Activated T-cell treated with anti-CD3 and anti-CD28 coated beads for 24 hours (primary cell): ENCODE results near the gene CSKMT.
"Not testable (repeated sequence)": the region's sequence is repeated elsewhere in the genome, so short reads cannot be mapped to it uniquely, and the experiment has no call there.

ENCODE experiments used
- DNase-seq: peaks from one replicate; pipeline ENCODE4 v3.0.0-alpha.2; 2020; ENCODE audit warnings: low read depth

CSKMT gene

DNA sequence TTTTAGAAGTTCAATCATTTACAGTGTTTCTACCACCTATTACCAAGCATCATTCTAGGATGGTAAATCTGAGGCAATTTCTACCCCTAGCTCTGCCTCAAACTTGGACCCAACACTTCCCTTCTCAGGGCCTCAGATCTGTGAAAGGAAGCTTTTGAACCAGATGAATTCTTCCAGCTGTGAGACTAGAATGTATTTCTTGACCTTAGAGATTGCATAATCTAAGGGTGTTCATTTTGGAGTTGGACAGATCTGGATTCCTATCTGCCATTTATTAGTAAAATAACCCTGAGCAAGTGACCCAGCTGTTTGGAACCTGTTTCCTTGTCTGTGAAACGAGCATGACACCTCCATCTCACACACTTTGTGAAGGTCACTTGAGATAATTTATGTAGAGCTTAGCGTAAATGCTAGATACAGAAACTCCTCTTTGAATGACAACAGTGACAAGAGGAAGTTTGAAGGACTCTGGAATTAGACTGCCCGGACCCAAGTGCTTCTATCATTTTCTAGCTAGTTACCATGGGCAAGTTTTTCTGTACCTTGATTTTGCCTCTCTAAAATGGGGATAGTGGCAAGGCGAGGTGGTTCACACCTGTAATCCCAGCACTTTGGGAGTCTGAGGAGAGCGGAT lies 8.2 kb upstream of the CSKMT start:
- no peak for DNase-seq

DNA sequence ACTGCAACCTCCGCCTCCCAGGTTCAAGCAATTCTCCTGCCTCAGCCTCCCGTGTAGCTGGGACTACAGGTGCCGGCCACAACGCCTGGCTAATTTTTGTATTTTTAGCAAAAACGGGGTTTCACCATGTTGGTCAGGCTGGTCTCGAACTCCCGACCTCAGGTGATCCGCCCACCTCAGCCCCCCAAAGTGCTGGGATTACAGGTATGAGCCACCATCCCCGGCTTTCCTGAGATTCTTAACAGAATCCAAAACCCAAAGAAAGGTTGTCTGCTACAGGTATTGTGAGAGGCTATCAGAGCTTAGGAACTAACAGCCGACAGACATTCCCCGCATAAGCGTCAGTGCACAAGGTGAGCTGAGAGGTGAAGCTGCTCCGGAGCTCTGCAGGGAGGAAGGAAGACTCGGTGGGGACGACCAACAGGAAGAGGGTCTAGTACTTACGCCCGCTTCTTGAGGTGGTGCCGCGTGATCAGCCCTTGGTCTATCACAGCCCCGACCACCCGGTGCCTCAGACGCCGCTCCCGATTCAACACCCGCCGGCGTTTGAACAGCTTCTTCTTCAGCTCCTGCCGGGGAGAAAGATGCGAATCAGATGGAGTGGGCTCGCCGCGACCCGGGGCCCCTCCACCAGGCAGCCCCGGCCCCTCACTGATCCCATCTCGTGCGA lies 572 bp upstream of the CSKMT start:
- peak; percentile 44 for DNase-seq

DNA sequence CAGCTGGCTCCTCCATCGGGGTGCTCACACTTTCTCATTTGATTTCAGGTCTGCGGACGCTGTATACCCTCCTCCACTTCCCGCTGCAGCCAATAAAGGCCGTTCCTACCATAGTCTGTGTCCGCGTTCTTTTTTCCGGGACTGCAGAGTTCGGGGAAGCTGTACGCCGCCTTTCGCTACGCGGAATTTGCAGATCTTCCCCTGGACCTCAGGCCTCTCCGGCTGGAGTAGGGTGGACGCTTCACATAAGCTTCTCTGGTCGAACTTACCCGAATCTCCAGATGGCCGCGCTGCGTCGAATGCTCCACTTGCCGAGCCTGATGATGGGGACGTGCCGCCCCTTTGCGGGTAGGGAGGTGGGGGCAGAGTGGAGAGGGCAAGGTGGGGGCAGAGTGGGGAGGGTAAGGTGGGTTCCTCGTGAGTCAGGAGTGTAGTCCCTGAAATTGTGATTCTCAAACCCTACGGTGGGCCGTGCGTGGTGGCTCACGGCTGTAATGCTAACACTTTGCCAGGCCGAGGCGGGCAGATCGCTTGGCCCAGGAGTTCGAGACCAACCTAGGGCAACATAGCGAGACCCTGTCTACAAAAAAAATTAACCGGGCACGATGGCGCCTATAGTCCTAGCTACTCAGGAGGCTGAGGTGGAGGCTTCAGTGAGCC lies 617 bp downstream of the CSKMT start:
- DNase-seq, result peak; percentile 61

DNA sequence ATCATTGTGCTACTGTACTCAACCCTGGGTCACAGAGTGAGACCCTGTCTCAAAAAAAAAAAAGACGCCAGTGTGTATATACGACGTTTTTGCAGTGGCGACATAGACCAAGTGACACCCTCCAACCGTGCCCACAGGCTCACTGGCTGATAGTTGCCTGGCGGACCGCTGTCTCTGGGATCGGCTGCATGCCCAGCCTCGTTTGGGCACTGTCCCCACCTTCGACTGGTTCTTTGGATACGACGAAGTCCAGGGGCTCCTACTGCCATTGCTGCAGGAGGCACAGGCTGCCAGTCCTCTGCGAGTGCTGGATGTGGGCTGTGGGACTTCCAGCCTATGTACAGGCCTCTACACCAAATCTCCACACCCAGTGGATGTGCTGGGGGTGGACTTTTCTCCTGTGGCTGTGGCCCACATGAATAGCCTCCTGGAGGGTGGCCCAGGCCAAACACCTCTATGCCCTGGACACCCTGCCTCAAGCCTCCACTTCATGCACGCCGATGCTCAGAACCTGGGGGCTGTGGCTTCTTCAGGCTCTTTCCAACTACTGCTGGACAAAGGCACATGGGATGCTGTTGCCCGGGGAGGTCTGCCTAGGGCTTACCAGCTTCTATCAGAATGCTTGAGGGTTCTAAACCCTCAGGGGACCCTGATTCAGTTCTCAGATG lies 1.3 kb downstream of the CSKMT start:
- no peak for DNase-seq

DNA sequence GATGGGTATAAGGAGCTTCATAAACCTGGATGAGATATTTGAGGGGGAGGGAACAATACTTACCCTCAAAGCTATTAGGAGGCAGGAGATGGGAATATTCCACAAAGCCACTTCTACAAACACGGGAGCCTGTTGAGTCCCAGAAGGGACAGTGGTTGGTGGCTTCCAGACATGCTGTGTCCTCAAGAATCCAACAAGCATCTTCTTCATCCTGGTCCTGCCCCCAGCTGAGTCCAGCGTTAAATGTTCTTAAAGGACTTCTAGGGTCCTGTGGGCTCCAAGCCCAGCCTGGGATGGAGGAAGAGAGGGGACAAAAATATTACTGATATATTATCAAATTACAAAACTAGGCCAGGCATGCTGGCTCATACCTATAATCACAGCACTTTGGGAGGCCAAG lies 2.3 kb downstream of the CSKMT start:
- no peak for DNase-seq

DNA sequence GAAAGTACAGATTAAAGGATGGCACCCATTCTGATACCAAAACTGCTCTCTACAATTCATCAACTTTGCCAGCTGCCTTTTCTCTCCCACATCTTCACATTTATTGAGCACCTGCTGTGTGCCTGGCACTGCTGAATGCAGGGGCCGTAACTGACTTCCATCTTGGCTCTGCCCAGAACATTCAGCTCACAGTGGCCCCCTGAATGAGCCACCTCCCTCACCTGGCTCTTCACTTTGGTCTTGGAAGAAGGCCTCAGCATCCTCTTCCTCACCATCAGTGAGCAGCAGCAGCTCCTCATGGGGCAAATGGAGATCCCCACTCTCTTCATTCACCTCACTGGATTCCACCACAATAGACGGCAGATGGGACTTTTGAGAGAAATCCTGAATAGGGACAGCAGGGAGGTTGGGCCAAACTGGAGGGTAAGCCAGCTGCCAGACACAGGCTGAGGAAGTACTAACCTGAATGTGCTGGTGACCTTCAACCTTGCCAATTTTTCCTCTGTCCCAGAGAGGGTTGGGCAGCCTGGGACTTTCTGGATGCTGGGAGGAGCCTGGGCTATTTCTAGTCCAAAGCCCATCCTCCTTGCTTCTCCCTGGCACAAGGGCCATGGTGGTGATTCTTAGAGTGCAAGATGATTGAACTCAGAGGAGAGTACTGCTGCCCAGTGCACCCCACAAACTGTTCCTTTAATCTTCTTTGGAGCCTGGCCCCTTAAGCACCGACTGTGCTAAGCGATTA lies 4.5 kb downstream of the CSKMT start:
- no peak for DNase-seq

DNA sequence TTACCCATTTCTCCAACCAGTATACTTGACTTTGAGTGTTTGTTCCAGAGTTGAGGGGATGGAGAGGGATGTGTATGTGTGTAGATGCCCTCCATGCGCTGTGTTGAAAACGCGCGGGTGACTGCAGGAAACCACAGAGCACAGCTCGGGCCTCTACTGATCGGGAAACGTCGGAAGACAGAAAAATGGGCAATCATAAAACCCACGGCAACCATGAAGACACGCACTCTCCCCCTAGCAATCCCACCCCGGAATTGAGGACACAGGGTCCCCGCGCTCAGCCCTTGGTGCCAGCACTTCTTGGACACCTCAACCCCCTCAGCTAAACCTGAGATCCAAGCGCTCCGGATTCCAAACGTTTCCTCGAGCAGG lies 6.1 kb downstream of the CSKMT start:
- no peak for DNase-seq

DNA sequence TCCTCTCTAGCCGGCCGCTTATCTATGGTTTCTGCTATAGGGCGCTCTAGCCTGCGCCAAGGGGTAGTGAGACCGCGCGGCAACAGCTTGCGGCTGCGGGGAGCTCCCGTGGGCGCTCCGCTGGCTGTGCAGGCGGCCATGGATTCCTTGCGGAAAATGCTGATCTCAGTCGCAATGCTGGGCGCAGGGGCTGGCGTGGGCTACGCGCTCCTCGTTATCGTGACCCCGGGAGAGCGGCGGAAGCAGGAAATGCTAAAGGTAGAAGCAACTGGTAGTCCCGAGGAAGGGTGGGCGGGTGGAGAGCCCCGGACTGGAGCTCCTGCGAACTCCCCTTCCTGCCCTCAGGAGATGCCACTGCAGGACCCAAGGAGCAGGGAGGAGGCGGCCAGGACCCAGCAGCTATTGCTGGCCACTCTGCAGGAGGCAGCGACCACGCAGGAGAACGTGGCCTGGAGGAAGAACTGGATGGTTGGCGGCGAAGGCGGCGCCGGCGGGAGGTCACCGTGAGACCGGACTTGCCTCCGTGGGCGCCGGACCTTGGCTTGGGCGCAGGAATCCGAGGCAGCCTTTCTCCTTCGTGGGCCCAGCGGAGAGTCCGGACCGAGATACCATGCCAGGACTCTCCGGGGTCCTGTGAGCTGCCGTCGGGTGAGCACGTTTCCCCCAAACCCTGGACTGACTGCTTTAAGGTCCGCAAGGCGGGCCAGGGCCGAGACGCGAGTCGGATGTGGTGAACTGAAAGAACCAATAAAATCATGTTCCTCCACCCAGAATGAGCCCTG lies 6.7 kb downstream of the CSKMT start, which contains the start of the genes LBHD1 and UQCC3:
TSS of gene LBHD1 (minus strand) at position 660 of the 782 bp plus-strand sequence. CDS start 2,236 bp downstream, outside the sequence.
TSS of gene UQCC3 (plus strand) at position 66 of the 782 bp plus-strand sequence. CDS start at position 139, 73 bp downstream.
- peak; percentile 84 for DNase-seq

DNA sequence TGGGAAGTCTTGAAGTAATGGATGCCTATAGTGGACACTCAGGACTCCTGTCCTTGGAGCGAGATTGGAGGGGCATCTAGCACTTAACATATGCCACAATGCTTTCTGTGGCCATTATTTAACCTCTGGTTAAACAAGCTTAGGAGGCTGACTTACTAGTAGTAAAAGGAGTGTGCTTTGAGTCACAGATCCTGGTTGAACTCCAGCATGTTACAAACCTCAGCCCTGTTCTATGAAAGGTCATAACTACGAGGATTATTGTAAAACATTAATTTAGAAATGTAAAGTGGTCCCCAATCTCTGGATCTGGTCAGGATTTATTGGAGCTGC lies 8.0 kb downstream of the CSKMT start:
- DNase-seq, result no peak

DNA sequence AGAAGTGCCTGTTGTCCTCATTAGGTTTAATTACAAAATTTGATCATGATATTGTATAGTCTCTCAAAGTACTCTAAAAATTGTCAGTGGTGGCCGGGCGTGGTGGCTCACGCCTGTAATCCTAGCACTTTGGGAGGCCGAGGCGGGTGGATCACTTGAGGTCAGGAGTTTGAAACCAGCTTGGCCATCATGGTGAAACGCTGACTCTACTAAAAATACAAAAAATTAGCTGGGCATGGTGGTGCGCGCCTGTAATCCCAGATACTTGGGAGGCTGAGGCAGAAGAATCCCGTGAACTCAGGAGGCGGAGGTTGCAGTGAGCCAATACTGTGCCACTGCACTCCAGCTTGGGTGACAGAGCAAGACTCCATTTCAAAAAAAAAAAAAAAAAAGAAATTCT lies 10.3 kb downstream of the CSKMT start:
- not testable (repeated sequence) for DNase-seq

DNA sequence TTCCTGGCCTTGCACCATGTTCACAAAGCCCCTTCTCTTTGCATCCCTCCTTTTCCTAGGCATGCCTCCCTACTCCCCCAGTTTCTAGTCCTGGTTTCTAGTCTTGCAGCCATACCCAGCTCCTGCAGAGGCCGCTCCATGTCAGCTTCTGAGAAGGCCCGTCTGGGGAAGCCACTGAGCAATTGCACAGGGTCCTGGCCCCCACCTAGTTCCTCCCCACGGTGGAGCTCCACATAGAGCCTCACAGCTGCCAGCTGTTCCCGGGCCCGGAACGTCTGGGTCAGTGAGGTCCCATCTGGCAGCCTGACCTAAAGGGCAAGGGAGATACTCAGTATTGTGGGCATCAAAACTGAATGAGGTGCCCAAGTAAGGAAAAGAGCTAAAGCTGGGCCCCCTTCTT lies 11.6 kb downstream of the CSKMT start:
- DNase-seq, result no peak

DNA sequence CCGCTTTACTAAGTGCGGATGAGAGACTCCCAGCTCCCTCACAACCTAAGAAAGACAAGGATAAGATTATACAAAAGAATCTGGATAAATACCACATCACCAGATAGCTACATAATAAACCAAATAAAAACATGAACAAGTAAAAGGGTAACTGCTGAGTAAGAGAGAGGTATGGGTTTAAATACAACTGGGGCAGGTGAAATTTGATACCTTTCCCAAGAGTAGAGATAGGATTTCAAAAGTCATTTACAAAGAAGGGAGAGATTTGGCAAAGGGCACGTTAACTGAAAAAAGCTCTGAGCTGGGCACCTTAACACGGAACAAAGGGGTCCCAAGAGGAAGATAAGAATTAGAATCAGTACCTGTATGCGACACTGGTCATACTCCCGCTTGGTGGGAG lies 12.0 kb downstream of the CSKMT start:
- no peak for DNase-seq

DNA sequence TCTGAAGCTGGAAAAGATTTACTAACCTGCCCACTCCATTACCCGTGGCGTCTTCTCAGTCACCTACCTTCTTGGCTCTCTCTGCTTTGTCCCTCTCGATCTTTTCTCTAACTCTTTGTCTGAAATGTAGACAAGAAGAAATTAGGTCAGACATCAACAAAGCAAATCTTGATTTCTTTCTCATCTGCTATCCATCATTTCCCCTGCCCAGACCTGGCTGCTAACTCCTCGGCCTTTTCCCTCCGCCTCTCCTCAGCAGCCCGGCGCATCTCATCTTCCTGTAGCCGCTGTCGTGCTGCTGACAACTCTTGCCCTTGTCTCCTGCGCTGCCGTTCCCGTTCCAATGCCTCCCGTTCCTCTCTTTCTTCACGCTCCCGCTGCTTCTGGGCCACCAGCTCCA lies 12.6 kb downstream of the CSKMT start:
- no peak for DNase-seq

DNA sequence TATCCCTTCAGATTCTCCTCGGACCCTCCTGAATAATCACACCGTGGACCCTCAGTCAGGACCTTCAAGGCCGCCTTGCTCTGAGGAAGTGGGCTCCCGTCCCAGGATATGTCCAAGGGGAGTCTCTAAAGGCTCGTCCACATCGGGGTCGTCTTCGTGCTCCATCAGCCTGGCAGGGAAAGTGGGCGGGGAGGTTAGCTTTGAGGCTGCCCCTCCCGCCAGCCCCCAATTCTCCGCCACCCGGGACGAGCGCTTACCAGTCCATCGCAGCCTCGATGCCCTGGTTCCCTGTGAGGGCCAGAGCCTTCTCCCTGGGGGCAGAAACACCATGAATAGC lies 13.3 kb downstream of the CSKMT start:
- DNase-seq, result no peak

DNA sequence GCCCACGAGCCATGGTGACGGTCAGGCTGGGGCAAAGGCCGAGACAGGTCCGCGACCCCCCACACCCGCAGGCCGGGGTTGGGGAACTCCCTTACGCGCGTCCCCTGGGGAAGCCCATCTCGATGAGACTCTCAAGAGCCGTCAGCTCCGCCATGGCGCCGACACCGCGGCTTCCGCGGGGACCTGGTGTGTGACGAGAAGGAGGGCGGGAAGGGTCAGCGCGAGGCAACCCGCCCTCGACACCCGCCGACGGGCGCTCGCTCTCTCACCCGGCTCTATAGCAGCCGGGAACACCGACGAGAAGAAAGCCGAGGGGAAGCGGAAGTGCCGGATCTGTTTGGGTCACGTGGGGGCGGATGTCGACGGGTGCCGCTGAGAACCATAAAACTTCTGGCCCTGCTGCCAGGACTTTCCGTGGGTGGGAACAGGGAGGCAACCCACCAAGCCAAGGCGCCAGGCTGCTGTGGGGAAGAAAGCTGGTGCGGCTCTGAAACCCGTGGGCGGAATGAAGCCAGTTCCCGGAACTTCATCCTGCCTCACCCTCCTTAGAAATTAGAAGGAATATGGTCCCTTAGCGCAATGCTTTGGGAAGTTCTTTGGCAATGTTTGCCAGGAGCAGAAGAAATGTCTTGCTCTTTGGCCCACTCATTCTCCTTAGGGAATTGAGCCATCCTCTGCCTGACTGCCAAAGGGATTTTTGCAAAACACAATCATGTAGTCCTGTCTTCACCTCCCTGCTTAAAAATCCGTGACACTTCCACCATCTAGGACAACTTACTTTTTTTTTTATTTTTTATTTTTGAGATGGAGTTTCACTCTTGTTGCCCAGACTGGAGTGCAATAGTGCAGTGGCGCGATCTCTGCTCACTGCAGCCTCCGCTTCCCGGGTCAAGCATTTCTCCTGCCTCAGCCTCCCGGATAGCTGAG lies 13.9 kb downstream of the CSKMT start, which contains the start of gene UBXN1:
TSS of gene UBXN1 (minus strand) at position 304 of the 927 bp plus-strand sequence. CDS start at position 154, 150 bp downstream.
- DNase-seq, result peak; percentile 85

DNA sequence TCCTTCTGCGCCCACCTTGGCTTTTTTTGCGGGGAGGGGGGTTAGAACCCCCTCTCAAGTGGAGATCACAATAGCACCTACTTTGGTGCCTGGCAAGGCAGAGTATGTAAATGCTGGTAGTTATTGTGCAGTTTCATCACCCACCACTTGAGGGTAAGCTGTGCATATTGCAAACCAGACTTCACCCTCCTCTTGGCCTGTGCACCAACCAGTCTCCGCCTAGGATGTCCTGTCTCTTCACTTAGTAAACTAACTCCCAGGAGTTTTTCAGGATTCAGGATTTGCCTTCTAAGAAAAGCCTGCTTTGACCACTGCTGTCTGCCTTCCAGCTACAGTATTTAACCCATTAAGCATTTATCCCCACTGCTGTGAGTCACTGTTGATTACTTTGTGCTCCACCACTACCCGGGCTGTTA lies 15.7 kb downstream of the CSKMT start:
- peak; percentile 23 for DNase-seq

DNA sequence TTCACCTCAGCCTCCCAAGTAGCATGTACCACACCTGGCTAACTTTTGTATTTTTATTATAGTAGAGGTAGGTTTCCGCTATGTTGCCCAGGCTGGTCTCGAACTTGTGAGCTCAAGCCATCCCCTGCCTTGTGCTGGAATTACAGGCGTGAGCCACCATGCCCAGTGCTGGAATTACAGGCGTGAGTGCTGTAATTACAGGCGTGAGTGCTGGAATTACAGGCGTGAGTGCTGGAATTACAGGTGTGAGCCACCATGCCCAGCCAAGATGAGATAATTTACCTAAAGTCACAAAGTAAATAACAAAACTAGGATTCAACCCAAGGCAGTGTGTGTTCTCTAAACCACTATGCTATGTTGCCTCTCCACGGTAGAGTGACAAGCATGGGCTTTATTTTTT lies 17.4 kb downstream of the CSKMT start:
- no peak for DNase-seq

DNA sequence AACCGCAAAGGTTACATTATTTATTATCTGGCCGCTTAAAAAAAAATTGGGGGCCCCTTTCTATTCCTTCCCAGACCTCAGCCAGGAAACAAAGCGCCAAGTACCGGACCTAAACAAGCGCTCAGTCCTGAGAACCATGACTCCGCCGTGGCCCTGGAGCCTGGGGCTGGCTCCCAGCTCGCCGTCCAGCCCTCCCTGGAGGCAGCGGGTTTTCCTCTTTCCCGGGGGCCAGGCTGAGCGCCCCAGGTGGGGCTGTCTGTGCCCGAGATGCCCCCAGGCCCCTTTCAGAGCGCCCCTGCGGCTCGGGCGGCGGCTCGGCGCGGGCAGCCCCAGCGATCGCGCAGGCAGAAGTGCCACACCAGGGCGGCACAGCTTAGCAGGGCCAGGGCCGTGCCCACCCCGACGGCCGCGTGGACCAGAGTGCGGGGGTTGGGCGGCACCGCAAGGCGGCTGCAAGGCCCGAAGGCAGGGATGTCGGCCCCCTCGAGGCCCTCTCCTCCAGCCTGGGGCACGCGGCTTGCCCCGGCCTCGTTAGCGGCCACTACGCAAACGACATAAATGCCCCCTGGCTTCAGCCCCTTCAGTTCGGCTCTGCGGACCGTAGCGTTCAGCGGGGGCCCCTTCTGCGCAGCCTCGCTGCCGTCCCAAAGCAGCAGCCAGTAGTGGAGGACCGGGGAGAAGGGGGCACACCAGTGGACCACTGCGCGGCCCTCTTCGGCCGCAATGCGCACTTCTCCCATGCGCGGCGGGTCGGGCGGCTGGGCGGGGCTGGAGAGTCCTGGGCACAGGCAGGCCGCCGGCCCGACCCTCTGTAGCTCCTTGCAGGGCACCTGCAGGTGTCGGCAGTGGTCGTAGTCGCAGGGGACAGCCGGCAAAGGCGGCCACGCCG lies 22.6 kb downstream of the CSKMT start:
- no peak for DNase-seq

DNA sequence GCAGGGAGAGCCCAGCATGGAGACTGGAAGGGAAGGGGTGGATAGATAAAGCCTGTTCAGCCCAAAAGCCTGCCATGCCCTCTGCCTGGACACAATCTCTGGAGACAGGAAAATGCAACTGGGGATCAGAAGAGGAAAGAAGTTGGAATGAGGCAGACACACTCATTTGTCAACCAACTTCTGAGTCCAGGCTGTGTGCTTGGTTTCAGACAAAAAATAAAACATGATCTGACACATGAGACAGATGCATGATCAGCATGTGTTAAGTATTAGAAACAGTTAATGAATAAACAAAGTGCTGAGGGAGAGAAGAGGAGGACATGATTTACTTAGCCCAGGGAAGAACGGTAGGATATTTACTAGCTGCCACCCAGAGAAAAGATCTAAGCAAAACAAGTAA lies 23.4 kb downstream of the CSKMT start:
- no peak for DNase-seq
